ENCODE results near the gene BEND6.

The BEND6 gene

DNA sequence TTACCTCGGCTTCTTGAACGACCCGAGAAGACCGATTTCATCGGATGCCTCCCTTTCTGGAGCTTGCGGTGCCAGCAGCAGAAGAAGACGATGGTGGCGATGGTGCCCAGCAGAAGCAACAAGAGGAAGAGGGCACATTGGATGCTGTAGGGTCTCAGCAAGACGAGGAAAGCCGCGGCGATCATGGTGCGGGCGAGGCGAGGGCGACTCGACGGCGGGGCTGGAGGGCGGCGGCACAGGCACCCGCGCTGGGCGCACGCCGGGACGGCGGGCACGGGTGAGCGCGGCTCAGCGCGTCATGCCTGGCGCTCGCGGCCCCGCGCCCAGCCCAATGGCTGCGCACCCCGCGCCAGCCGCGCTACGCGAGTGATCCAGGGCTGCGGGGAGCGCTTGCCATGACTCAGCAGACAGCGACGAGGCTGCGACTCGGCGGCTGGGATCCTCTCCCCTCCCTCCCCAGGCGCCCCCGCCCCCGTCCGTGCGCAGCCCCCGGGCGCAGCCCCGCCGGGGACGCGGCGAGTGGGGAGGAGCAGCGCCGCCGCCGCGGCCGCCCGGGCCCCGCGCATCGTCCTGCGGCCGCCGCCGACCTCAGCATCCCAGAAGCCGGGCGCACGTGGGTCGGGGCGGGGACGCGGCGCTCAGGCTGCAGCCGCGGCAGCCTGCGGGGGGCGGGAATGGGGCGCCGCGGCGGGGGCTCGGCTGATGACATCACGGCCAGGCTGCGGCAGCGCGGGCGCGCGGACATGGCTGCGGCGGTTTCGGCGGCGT lies at the start of gene BEND6:
Gene BEND6, plus strand, starts transcription at position 705 of the 768 bp plus-strand sequence. CDS start 26,704 bp downstream, outside the sequence.
- DNase-seq (ENCODE audit: low read depth), result peak; percentile 86
- H3K4me3 ChIP-seq (replicated peaks; ENCODE audit: low read depth, low read length), result peak within 1 kb of the TSS; percentile 85
- TF ChIP-seq CTCF (IDR thresholded peaks at IDR 0.05; ENCODE audit: low read length, missing control alignments), result no peak

DNA sequence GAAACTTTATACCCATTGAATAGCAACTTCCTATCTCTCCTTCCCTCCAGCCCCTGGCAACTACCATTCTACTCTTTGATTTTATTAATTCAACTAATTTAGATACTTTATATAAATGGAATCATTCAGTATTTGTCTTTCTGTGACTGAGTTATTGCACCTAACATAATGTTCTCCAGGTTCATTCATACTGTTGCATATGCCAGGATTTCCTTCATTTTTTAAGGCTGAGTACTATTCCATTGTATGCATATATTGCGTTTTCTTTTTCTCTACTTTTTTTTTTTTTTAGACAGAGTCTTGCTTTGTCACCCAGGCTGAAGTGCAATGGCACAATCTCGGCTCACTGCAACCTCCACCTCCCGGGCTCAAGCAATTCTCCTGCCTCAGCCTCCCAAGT lies 49.5 kb upstream of the BEND6 start:
- no peak for TF ChIP-seq CTCF (IDR thresholded peaks at IDR 0.05; ENCODE audit: low read length, missing control alignments)
- DNase-seq (ENCODE audit: low read depth), result no peak
- H3K4me3 ChIP-seq (replicated peaks; ENCODE audit: low read depth, low read length), result no peak overlapping the region

DNA sequence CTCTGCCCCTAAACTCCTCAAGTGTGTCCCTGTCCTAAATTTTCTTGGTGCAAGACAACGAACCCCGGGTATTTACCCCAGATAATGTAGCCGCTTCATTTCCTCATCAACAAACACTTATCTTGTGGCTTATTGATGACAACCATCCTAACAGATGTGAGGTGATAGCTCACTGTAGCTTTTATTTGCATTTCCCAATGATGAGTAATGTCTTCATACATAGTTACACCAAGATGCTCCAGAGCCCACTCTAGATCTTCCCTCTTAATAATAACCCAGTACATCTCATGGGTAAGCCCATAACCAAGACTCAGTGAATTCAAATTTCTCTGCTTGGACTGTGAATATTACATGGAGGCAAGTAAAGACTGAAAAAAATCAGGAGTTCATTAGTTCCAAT lies 48.2 kb upstream of the BEND6 start:
- no peak for DNase-seq (ENCODE audit: low read depth)
- no peak for TF ChIP-seq CTCF (IDR thresholded peaks at IDR 0.05; ENCODE audit: low read length, missing control alignments)
- no peak overlapping the region for H3K4me3 ChIP-seq (replicated peaks; ENCODE audit: low read depth, low read length)

DNA sequence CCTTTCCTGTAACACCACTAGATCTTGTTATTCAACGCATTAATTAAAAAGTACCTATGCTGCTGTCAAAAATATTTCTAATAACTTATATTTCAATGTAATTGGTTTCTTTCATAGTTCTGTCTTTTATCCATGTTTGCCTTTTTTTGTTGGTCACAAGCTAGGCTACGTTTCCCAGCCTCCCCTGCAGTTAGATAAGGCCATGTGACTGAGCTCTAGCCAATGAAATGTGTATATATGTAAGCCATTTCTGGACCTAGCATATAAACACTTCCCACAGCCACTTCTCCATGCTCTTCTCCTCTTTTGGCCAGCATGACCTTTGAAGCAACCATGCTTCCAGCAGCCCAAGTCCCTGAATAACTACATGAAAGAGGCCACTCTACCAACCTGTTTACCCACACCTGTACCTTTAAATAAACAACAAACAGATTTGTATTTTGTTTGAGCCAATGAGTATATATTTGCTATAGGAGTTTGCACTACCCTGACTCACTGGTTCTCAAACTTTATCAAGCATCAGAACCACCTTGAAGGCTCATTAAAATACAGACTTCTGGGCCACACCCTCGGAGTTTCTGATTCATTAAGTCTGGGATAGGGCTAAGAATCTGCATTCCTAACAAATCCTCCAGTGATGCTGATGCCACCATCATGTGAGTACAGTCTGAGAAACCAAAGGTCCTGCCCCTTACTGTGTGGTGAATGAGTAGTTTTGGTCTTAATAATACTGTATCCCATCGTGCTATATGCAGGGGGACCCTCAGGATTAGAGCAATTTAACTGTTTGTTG lies 45.6 kb upstream of the BEND6 start:
- DNase-seq (ENCODE audit: low read depth), result no peak
- TF ChIP-seq CTCF (IDR thresholded peaks at IDR 0.05; ENCODE audit: low read length, missing control alignments), result no peak
- no peak overlapping the region for H3K4me3 ChIP-seq (replicated peaks; ENCODE audit: low read depth, low read length)

DNA sequence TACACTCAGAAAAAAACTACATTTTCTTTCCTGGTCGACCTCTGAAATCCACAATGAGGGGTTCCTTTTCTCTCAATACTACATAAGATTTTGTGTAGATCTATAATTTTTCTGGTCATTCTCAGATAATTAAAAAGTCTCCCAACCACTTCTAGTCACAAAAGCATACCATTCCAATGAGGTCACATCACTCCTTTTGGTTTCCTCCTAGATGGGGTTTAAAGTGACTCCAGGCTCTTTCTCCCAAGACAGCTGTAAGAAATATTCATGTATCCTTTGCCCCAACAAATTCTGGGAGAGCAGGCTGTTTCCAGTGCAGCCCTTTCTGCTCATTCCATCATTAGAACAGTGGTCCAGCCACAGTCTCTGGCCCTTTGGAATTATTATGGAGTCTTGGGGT lies 43.1 kb upstream of the BEND6 start:
- H3K4me3 ChIP-seq (replicated peaks; ENCODE audit: low read depth, low read length), result no peak overlapping the region
- peak; percentile 66 for DNase-seq (ENCODE audit: low read depth)
- TF ChIP-seq CTCF (IDR thresholded peaks at IDR 0.05; ENCODE audit: low read length, missing control alignments), result no peak

- no peak for TF ChIP-seq CTCF (IDR thresholded peaks at IDR 0.05; ENCODE audit: low read length, missing control alignments)
- no peak overlapping the region for H3K4me3 ChIP-seq (replicated peaks; ENCODE audit: low read depth, low read length)
- no peak for DNase-seq (ENCODE audit: low read depth)
Measured at GRCh38 chr6:56913285-56914074, 41.4 kb upstream of the BEND6 start.

All from fibroblast of pulmonary artery (primary cell).